Ovary (tissue), 9 donors: ENCODE results near the gene STING1. TPM values are rescaled to one million over a fixed set of nuclear protein-coding genes. Genes with fewer than 3 reads are reported as not detected.

Experiments used
- DNase-seq, 5 donors: peaks; one replicate each; pipeline ENCODE4 v3.0.0-alpha.2; 2019 to 2020
- H3K27ac ChIP-seq, 2 donors: fragments of 200-600 bp; one replicate each; pipeline versions ENCODE4 v1.5.1 to v1.8.0; 2019 to 2022
- H3K27me3 ChIP-seq: fragments of 200-600 bp; one replicate; pipeline ENCODE4 v1.8.0; 2022
- H3K36me3 ChIP-seq: fragments of 200-600 bp; sonication (generic); one replicate; pipeline ENCODE4 v1.5.1; 2019
- H3K4me1 ChIP-seq: one replicate; pipeline ENCODE4 v1.8.1; 2013; ENCODE audit warnings: mild to moderate bottlenecking, moderate library complexity; ENCODE audit not compliant: insufficient read depth
- H3K4me3 ChIP-seq: fragments of 200-600 bp; sonication (generic); one replicate; pipeline ENCODE4 v1.5.1; 2017
- H3K9me3 ChIP-seq, 2 donors: fragments of 200-600 bp in 1 of 2; sonication (generic) in 1 of 2; one replicate each; pipeline versions ENCODE4 v1.5.1 to v1.8.1; 2013 to 2019; ENCODE audit warnings: mild to moderate bottlenecking in 1 of 2, moderate library complexity in 1 of 2
- EP300 ChIP-seq: sonication (generic); formaldehyde crosslinking; IDR thresholded peaks from one replicate; pipeline ENCODE4 v1.6.1; 2017; ENCODE audit warnings: antibody characterized with exemption
- POLR2A ChIP-seq: fragments of 450-650 bp; IDR thresholded peaks from one replicate; pipeline ENCODE4 v1.6.1; 2017; ENCODE audit warnings: antibody characterized with exemption, mild to moderate bottlenecking, moderate library complexity
- WGBS, 3 donors: extraction: QIAGEN DNeasy Blood & Tissue Kit in 1 of 3; methylation state at CpG; one replicate each; pipeline versions ENCODE4 v1.1.5 to v1.1.7; 2013 to 2017; 5-methylcytosine and 5-hydroxymethylcytosine counted together
- intact Hi-C, 4 donors: fragments of 100-400 bp; cut with DNase I; formaldehyde crosslinking; loops; one replicate each; pipeline versions ENCODE4 v1.11.0 to v1.15.1; 2022 to 2023
- polyA plus RNA-seq, 2 donors: library from polyadenylated mRNA; stranded (reverse); fragments of 200-250 nt in 1 of 2; fragments of 350-450 nt in 1 of 2; fragmentation: Illumina TruSeq in 1 of 2; extraction: RNeasy Lipid Tissue Mini Kit (QIAGEN cat#74804) in 1 of 2; gene quantifications; one replicate each; pipeline ENCODE4 v1.2.3, GENCODE V29; 2013 to 2014
- total RNA-seq, 7 donors: library from RNA; depleted of rRNA in 2 of 7; stranded (reverse); fragments of >200 nt in 2 of 7; fragmentation: NEBNext Ultra II Directional in 3 of 7; extraction: Animal tissue kit (Norgen Biotek cat#: 25700) in 3 of 7; gene quantifications; one replicate each; pipeline versions ENCODE4 v1.1.0 to v1.2.4, GENCODE V29; 2016 to 2023
- TF ChIP-seq, protein P1 (sequence below), 3 donors: fragments of 450-650 bp in 2 of 3; fragments of 200-600 bp in 1 of 3; IDR thresholded peaks; one replicate each; pipeline versions ENCODE4 v1.5.1 to v1.8.0; 2016 to 2022; ENCODE audit warnings: antibody characterized with exemption in 3 of 3, mild to moderate bottlenecking in 1 of 3
- donor health status: DM: no; HTN: no; CAD: no; lungs with moderate emphysema.
- donor health status: DM: no; HTN: no; CAD: no.
- donor health status: Bipolar disorder and iron deficiency.
- donor health status: DM: yes; HTN: yes; CAD: no.
- donor health status: DM: no; HTN: no; CAD: no.
- donor health status: DM: yes; HTN: yes; CAD: no.

The STING1 gene
- total and polyA plus RNA-seq, 9 donors = 36.8 to 74.6 (median 50.2) TPM

- DNase-seq = no peak
- intact Hi-C loops = no loop called here
- no peaks in the 10 kb centered on the region for H3K36me3 ChIP-seq
- H3K4me3 ChIP-seq = no peak overlapping the region
- WGBS, 3 donors = 46 to 79% (median 67%) methylated on average over 1 of the region's 1 CpG
- H3K4me1 ChIP-seq = no peaks in the 10 kb centered on the region
- no peak overlapping the region for H3K27ac ChIP-seq
- H3K27me3 ChIP-seq = no peaks in the 10 kb centered on the region
- H3K9me3 ChIP-seq = no peaks in the 10 kb centered on the region
- TF ChIP-seq POLR2A (no peak), EP300 (no peak)
- TF ChIP-seq, protein P1, sequence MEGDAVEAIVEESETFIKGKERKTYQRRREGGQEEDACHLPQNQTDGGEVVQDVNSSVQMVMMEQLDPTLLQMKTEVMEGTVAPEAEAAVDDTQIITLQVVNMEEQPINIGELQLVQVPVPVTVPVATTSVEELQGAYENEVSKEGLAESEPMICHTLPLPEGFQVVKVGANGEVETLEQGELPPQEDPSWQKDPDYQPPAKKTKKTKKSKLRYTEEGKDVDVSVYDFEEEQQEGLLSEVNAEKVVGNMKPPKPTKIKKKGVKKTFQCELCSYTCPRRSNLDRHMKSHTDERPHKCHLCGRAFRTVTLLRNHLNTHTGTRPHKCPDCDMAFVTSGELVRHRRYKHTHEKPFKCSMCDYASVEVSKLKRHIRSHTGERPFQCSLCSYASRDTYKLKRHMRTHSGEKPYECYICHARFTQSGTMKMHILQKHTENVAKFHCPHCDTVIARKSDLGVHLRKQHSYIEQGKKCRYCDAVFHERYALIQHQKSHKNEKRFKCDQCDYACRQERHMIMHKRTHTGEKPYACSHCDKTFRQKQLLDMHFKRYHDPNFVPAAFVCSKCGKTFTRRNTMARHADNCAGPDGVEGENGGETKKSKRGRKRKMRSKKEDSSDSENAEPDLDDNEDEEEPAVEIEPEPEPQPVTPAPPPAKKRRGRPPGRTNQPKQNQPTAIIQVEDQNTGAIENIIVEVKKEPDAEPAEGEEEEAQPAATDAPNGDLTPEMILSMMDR (IDR thresholded peaks at IDR 0.05) = no peak
Measured at GRCh38 chr5:139460455-139460854, 22.1 kb downstream of the STING1 start.

DNA sequence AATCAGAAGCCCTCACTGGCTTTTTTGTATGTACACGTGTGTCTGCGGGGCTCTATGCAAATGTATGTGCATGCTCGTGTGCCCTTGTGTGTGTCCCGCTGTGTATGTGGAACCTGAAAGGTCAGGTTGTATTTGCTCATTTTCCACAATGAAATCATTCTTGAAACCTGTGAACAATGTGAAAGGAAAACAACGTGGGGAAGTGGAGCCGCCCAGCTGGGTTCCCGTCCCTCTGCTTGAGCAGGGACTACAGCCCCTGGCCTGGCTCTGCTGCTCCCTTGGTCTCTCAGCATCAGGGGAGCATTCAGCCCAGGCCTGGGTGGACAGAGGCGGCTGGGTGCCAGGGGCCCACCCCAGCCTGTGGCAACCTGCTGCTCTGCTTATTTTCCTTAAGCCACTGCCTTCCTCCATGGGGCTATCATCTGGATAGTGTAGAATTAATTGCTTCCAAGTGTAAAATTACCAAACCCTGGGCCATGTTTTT, 23.1 kb downstream of the STING1 start:
- no peak overlapping the region for H3K4me3 ChIP-seq
- TF ChIP-seq, protein P1 (IDR thresholded peaks at IDR 0.05) = no peak
- no peak for TF ChIP-seq EP300
- TF ChIP-seq POLR2A = no peak
- no peak for DNase-seq
- no peaks in the 10 kb centered on the region for H3K9me3 ChIP-seq
- intact Hi-C loops = no loop called here
- H3K27ac ChIP-seq = no peak overlapping the region
- H3K4me1 ChIP-seq = no peaks in the 10 kb centered on the region
- 84 to 91% (median 84%) methylated on average over 8 of the region's 8 CpGs for WGBS, 3 donors
- no peaks in the 10 kb centered on the region for H3K36me3 ChIP-seq
- H3K27me3 ChIP-seq = no peaks in the 10 kb centered on the region

DNA sequence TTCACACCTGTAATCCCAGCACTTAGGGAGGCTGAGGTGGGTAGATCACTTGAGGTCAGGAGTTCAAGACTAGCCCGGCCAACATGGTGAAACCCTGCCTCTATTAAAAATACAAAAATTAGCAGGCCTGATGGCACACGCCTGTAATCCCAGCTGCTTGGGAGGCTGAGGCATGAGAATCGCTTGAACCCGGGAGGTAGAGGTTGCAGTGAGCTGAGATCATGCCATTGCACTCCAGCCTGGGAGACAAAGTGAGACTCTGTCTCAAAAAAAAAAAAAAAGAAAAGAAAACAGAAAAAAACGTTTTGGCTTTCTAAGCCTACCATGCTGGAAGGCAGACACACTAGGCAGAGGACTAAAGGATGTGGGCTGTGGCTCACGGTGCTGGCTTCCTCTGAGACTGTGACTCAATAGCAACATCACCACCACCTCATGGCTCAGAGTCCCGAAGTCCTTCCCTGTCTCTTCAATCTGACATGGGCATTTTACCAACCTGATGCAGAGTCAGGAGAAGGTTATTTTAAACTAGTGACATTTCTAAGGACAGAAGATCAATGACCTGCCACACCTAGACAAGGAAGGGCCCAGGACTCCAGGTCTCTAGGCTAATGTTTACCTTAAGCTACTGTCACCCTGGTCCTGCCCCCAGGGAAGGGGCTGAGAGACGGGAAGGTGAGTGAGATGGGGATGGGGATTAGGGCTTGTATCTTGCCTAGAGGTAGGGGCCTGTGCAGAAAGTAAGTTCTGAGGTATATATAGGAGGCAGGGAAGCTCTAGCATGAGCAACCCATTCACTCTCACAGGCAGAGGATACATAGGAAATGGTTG, 23.8 kb downstream of the STING1 start:
- no peaks in the 10 kb centered on the region for H3K27me3 ChIP-seq
- TF ChIP-seq POLR2A = no peak
- TF ChIP-seq, protein P1 (IDR thresholded peaks at IDR 0.05) = no peak
- intact Hi-C loops = no loop called here
- no peak overlapping the region for H3K27ac ChIP-seq
- no peaks in the 10 kb centered on the region for H3K4me1 ChIP-seq
- DNase-seq = no peak
- no peaks in the 10 kb centered on the region for H3K36me3 ChIP-seq
- 66 to 69% (median 68%) methylated on average over 8 of the region's 8 CpGs for WGBS, 3 donors
- H3K4me3 ChIP-seq = no peak overlapping the region
- H3K9me3 ChIP-seq = no peaks in the 10 kb centered on the region

GRCh38 chr5:139457653-139458306, 24.8 kb downstream of the STING1 start:
- no peaks in the 10 kb centered on the region for H3K27me3 ChIP-seq
- no peak for TF ChIP-seq POLR2A
- TF ChIP-seq, protein P1 (IDR thresholded peaks at IDR 0.05) = no peak
- TF ChIP-seq EP300 = no peak
- intact Hi-C loops = no loop called here
- no peak overlapping the region for H3K4me3 ChIP-seq
- H3K36me3 ChIP-seq = no peaks in the 10 kb centered on the region
- 90 to 96% (median 92%) methylated on average over 5 of the region's 5 CpGs for WGBS, 3 donors
- H3K9me3 ChIP-seq = no peaks in the 10 kb centered on the region
- no peaks in the 10 kb centered on the region for H3K4me1 ChIP-seq
- DNase-seq = no peak
- H3K27ac ChIP-seq = no peak overlapping the region
